NOMO-1 treated with DMSO at 0.1 percent for 48 hours (cell line): Measurements from ENCODE around the gene MPDZ.
"Not testable (repeated sequence)": the region's sequence is repeated elsewhere in the genome, so short reads cannot be mapped to it uniquely, and the experiment has no call there.

Experiments used
- DNase-seq: peaks from one replicate; lab custom pipeline; 2025; ENCODE audit not compliant: unreplicated experiment; lab: John Stamatoyannopoulos, UW

MPDZ gene

GRCh38 chr9:13268469-13268868 is 11.0 kb downstream of the MPDZ start:
- DNase-seq: no peak

GRCh38 chr9:13267743-13268142 is 11.7 kb downstream of the MPDZ start:
- no peak for DNase-seq

GRCh38 chr9:13266167-13266566 is 13.3 kb downstream of the MPDZ start:
- no peak for DNase-seq

- DNase-seq: no peak
These were observed 14.7 kb downstream of the MPDZ start for GRCh38 chr9:13264788-13265187.

- DNase-seq: no peak
These were observed 16.0 kb downstream of the MPDZ start for GRCh38 chr9:13263511-13263910.

GRCh38 chr9:13252852-13253251 is 26.6 kb downstream of the MPDZ start:
- DNase-seq: no peak

GRCh38 chr9:13244181-13244580 is 35.3 kb downstream of the MPDZ start:
- no peak for DNase-seq

- no peak for DNase-seq
These were observed 38.2 kb downstream of the MPDZ start for GRCh38 chr9:13241283-13241682.

GRCh38 chr9:13239660-13240059 is 39.8 kb downstream of the MPDZ start:
- DNase-seq: no peak

GRCh38 chr9:13239208-13239607 is 40.3 kb downstream of the MPDZ start:
- DNase-seq: no peak

GRCh38 chr9:13234932-13235331 is 44.6 kb downstream of the MPDZ start:
- no peak for DNase-seq

GRCh38 chr9:13228431-13228830 is 51.1 kb downstream of the MPDZ start:
- DNase-seq: no peak

GRCh38 chr9:13224366-13224765 is 55.1 kb downstream of the MPDZ start:
- DNase-seq: no peak

GRCh38 chr9:13222733-13223132 is 56.8 kb downstream of the MPDZ start:
- not testable (repeated sequence) for DNase-seq

- DNase-seq: no peak
These were observed 57.8 kb downstream of the MPDZ start for GRCh38 chr9:13221741-13222140.

GRCh38 chr9:13220837-13221236 is 58.7 kb downstream of the MPDZ start:
- DNase-seq: no peak

- no peak for DNase-seq
These were observed 63.5 kb downstream of the MPDZ start for GRCh38 chr9:13215791-13216554.

- no peak for DNase-seq
These were observed 65.5 kb downstream of the MPDZ start for GRCh38 chr9:13213998-13214397.

- DNase-seq: no peak
These were observed 66.2 kb downstream of the MPDZ start for GRCh38 chr9:13213337-13213736.

GRCh38 chr9:13210306-13210705 is 69.2 kb downstream of the MPDZ start:
- DNase-seq: no peak

GRCh38 chr9:13209498-13209897 is 70.0 kb downstream of the MPDZ start:
- DNase-seq: no peak

- no peak for DNase-seq
These were observed 73.7 kb downstream of the MPDZ start for GRCh38 chr9:13205824-13206223.

- DNase-seq: no peak
These were observed 89.5 kb downstream of the MPDZ start for GRCh38 chr9:13190040-13190439.
